ENCODE results near the gene SPINK6. TPM values are rescaled to one million over a fixed set of nuclear protein-coding genes. Genes with fewer than 3 reads are reported as not detected.

The SPINK6 gene
- total RNA-seq, 1 donor from 2014 or later: 2.9 TPM

DNA sequence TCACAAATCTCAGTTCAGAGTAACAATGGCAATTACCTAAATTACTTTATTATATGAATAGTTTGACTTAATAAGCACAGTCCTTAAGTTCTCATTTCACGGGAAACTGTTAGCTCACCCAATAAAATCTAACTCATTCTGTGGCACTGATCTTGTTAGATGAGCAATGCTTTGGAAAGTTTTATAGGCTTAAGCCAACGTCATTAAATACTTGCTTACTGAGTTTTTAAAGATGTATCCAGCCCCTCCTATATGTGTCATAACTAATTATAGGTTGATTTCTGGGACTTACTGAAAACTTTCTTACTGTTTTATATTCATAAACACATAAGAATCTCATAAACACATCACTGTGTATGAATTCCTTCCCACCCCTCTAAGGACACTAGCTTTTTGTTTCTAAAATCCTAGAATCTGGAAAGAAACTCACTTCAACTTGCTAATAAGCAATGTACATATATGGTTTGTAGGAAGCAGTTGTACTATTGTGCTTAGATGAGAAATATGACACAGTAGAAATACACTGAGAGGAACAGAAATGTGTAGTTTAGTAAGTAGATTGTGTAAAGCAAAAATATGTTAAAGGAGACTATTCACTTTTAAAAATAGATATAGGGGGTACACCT lies 21.4 kb downstream of the SPINK6 start:
- ATAC-seq: peak; percentile 70

GRCh38 chr5:148228392-148228984 lies 25.6 kb downstream of the SPINK6 start:
- ATAC-seq: no peak

DNA sequence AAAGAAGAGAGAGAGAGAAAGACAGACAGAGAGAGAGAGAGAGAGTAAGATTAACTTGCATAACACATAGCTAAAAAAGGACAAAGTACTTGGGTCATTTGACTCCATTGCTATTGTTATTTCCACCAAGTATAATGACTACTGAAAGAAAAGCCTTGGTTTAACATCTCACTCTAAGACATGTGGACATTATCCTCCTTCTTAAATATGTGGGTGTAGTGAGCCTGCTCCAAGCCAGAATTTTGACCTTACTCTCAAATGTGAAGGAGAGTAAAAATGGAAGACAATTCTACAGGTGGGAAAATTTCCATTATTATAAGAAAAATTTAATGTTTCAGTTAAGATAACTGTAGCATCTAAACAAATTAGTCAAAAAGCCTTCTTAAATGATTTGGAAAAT lies 27.0 kb downstream of the SPINK6 start:
- no peak for ATAC-seq

DNA sequence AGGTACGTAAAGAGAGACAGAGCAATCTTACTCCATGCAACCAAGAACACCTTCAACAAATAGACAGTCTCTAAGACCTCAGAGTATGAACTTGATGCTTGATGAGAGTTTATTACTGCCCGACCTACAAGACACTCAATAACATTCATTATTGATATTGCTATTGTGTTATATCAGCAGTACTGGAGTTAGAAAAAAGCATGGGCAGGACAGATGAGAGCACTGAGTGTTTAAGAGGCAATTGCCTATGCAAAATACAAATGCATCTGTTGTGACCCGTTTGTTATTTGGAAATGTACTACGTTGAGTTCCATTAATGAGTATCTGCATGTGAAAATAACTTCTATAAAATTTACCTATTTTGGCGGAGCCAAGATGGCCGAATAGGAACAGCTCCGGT lies 27.4 kb downstream of the SPINK6 start:
- ATAC-seq: no peak

DNA sequence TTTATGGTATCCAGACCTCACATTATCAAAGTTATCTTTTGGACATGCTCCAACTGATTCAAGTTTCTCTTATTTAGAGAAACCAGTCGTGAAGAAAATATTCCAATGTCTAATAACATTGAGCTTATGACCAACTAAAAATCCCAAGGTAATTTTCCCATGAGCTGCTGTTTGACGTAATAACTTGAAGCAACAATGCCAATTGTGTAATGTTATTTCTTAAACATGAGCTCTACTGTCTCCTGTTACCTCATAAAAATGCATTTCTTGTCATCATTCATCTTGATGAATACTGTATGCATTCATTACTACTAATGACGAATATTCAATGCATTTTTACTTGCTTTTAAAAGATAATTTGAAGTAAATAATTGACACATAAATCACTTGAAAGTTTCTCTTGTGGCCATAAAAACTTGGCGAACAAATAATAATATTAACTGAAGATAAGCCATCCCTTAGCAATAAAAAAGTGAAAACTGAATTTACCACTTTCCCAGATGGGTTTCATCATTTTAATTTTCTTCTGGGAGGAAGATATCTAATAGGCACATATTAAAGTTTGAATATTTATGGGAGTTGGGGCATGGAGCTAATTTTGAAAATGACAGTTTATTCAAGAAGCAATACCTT lies 35.1 kb downstream of the SPINK6 start:
- ATAC-seq: no peak

- ATAC-seq: no peak
Measured at GRCh38 chr5:148238418-148238794, 35.6 kb downstream of the SPINK6 start, which contains the start of gene MARCOL. MARCOL (plus strand) TSS chr5:148238525; CDS start chr5:148238598, 73 bp downstream.

DNA sequence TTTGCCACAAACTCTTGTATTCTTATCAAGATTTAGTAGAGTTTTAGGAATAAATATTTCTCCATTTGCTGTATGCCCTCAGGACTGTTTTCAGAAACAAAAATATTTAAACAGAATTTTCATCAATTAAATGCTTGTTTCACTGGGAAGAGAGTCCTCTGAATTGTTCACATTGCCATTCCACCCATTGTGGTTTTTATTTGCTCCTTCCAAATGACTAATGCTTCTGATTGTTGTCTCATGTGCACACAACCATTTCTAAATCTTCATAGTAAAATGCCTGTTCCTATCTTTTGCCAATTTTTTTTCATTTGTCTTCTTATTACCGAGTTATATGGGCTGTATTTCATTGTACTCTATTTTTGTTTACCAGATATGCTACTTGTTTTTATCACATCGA lies 46.1 kb downstream of the SPINK6 start:
- no peak for ATAC-seq

DNA sequence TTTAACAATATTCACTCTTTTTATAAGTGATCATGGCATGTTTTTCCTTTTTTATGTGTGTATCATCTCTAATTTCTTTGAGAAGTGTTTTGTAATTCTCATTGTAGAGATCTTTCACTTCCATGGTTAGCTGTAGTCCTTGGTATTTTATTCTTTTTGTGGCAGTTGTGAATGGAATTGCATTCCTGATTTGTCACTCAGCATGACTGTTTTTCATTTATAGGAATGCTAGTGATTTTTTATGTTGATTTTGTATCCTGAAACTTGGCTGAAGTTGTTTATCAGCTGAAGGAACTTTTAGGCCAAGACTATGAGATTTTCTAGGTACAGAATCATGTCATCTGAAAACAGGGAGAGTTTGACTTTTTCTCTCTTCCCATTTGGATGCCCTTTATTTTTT lies 52.6 kb downstream of the SPINK6 start:
- ATAC-seq: no peak

DNA sequence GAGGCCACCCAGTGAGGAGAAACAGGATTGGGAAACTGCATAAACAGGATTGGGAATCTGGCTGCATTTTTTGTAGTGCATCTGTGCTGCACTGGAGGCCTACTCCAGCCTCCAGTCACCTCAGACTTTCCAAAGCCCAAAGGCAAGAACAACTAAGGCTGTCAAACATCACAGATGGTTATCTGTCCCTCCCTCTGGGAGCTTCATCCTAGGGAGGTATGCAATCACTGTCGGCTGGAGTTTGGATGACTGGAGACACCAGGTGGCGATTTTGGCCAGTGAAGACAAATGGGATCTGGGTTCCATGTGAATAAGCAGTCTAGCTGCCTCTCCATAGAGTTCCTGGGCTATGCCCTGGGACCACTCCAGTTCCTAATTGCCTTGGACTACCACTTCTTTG lies 56.4 kb downstream of the SPINK6 start:
- ATAC-seq: no peak

GRCh38 chr5:148261221-148261620 lies 58.4 kb downstream of the SPINK6 start:
- ATAC-seq: no peak

Other genes starting within 250 kb of the SPINK6 start
- 509 TPM for gene SPINK5, start 139.1 kb upstream of the SPINK6 start, total RNA-seq
- gene SPINK14, start 34.5 kb upstream of the SPINK6 start, total RNA-seq: not detected
- not detected for gene MARCOL, start 35.5 kb downstream of the SPINK6 start, total RNA-seq
- not detected for gene SPINK13, start 65.8 kb downstream of the SPINK6 start, total RNA-seq
- gene SPINK7, start 109.4 kb downstream of the SPINK6 start, total RNA-seq: 138 TPM
- not detected for gene SPINK9, start 132.5 kb downstream of the SPINK6 start, total RNA-seq
- 22.4 TPM for gene FBXO38, start 180.9 kb downstream of the SPINK6 start, total RNA-seq

Data from esophagus mucosa (tissue), 1 donor.